Measurements from ENCODE around the gene CANX.
"Not testable (repeated sequence)": the region's sequence is repeated elsewhere in the genome, so short reads cannot be mapped to it uniquely, and the experiment has no call there.

The CANX gene, protein sequence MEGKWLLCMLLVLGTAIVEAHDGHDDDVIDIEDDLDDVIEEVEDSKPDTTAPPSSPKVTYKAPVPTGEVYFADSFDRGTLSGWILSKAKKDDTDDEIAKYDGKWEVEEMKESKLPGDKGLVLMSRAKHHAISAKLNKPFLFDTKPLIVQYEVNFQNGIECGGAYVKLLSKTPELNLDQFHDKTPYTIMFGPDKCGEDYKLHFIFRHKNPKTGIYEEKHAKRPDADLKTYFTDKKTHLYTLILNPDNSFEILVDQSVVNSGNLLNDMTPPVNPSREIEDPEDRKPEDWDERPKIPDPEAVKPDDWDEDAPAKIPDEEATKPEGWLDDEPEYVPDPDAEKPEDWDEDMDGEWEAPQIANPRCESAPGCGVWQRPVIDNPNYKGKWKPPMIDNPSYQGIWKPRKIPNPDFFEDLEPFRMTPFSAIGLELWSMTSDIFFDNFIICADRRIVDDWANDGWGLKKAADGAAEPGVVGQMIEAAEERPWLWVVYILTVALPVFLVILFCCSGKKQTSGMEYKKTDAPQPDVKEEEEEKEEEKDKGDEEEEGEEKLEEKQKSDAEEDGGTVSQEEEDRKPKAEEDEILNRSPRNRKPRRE

DNA sequence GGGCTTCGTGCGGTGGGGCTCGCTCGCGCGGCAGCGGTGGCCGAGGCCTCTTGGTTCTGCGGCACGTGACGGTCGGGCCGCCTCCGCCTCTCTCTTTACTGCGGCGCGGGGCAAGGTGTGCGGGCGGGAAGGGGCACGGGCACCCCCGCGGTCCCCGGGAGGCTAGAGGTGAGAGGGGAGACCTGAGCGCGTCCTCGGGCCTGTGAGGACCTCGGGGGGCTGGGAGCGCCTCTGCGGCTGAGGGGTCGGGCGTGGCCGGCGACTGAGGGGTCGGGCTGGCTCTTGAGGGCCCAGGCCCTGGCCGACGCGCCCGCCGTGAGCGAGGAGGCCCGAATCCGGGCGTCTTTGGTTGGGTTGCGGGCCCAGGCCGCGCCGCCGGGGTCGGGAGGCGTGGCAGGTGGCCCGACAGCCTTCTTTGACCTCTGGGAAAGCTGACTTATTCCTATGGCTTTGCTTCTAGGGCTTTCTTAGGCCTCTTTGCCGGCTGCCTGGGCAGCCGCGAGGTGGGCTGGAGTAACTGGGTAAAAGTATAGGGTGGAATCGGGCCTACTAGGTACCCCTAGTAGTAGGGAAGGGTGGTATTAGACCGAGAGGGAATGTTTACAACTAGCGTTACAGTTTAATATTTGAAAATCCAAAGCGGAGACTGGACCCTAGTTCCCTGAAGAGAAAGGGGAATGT, at the start of gene CANX:
Gene CANX (plus strand): TSS at position 33 of the 681 bp plus-strand sequence. CDS start 6,715 bp downstream, outside the sequence.
- DNase-seq, result no peak

DNA sequence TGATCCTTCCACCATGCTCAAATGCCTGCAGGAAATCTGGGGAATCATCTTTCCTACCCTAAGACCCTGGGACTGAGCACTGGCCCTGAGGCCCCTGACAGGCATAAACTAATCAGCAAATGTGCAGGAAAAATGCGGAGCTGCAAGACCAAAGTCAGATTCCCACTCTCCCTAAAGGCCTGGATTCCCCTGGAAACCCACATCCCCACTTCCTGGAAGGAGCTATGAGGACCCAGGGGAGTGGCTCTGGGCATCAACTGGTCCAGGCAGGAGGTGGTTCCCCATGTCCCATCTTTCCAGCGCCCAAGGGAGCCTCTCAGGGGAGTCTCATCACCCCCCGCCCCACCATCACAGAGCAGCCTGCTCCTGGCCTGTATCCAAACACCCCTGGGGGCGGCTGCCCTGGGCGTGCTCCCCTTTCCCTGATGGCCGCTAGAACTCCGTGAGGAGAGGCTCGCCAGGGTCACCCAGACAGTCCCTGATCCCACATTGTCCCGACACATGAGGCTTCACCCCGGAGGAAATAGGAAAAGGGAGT, 49.5 kb upstream of the CANX start:
- not testable (repeated sequence) for DNase-seq

DNA sequence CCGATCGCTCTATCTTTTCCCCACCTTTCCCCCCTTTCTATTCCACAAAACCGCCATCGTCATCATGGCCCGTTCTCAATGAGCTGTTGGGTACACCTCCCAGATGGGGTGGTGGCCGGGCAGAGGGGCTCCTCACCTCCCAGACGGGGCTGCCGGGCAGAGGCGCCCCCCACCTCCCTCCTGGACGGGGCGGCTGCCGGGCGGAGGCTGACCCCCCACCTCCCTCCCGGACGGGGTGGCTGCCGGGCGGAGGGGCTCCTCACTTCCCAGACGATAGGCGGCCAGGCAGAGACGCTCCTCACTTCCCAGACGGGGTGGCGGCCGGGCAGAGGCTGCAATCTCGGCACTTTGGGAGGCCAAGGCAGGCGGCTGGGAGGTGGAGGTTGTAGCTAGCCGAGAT, 48.5 kb upstream of the CANX start:
- not testable (repeated sequence) for DNase-seq

DNA sequence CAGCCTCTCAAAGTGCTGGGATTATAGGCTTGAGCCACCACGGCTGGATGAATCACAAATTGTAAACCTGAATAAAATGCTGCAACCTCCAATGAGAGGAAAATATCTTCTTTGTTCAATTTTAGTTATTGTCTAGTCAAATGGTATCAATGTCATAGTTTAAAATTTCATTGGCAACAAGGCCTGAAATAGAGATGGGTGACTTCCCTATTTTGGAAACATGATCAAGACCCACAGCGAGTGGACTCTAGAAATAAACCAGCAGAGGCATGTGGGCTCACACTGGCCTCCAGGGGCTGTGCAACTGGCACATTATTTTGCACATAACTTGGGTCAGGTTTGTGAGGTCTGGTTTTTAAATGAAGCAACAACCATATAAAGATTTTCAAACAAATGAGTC, 45.6 kb upstream of the CANX start:
- DNase-seq, result not testable (repeated sequence)

DNA sequence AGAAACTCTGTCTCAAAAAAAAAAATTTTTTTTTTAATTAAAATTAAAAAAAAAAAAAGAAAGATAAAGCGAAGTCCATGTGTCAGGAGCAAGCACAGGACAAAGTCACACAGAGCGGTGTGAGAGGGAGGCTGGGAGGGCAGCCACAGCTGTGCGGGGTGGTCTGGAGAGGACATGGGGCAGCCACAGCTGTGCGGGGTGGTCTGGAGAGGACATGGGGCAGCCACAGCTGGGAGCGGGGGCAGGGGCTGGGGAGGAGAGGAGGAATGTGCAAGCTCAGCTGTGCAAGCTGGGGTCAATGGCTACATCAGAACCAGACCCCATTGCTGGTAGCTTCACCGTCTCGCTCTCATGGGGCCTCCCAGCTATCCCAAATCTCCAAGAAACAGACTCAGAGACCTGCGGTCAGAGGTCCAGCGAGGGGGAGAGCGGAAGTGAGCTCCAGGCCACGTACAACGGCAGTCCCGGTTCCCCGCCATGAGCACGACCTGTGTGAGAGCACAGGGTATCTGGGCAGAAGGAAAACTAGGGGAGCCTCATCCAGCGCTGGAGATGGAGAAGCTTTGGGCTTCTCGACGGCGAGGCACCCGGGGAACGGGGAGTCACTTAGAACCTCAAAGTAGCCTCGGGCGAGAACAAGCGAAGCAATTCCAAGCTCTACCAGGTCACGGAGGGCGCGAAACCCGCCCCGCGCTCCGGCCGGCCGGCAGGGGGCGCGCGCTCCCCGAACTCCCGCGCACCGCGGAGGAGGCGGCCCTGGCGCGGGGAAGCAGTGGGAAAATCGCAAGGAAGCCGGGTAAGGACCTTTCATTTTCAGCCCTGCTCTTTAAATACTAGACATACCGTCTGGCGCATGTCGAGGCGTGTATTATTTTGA, 41.2 kb upstream of the CANX start:
- DNase-seq, result not testable (repeated sequence)

DNA sequence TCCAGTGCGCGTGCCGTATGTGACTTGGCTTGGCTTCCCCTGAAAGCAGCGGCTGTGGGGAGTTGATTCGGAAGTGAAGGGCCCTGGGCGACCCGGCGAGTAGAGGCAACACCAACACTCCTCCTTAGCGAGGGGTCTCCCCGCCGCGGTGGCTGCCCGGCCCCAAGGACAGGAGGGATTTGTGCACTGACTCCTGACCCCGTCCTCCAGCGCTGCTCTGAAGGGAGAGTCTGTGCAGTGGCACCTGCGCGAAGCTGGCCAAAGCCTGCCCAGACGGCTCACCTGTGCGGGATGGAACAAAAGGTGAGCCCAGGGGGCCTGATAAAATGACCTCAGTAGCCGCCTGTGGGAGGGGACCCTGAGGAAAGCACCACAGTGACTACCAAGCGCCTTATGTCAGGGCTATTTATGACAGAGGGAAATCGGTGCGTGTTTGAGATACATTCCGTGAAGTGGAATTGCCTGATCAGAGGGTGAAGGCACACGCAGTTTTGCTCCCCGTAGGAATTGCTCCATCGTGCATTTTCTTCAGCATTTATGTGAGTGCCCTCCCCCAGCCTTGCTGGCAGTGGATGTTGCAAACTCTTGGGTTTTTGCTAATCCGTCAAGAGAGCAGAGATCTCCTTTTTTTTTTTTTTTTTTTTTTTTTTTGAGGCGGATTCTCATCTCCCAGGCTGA, 40.4 kb upstream of the CANX start:
- not testable (repeated sequence) for DNase-seq

DNA sequence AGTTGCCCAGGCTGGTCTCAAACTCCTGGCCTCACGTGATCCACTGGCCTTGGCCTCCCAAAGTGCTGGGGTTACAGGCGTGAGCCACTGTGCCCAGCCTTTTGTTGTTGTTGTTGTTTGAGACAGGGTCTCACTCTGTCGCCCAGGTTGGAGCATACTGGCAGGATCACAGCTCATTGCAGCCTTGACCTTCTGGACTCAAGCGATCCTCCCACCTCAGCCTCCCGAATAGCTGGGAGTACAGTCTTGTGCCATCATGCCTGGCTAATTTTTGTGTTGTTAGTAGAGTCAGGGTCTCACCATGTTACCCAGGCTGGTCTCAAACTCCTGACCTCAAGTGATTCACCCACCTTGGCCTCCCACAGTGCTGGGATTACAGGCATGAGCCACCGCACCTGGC, 37.1 kb upstream of the CANX start:
- not testable (repeated sequence) for DNase-seq

DNA sequence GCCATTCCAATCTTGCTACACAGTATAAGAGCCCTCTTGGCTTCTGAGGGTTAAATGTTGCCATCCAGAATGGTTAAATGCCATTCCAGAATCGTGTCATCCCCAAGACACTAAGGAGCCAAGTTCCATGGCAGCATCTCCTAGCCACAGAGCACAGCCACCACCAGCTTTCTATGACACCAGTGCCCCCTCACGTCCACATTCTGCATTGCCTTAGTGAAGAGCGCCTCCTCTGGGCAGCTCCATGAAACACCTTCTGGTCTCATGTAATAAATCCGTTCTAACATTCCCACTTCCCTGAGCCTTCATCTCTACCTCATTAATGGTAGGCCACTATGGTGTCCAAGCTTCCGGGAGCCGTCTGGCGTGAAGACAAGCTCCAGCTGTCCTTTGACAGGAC, 30.4 kb upstream of the CANX start:
- peak; percentile 63 for DNase-seq

DNA sequence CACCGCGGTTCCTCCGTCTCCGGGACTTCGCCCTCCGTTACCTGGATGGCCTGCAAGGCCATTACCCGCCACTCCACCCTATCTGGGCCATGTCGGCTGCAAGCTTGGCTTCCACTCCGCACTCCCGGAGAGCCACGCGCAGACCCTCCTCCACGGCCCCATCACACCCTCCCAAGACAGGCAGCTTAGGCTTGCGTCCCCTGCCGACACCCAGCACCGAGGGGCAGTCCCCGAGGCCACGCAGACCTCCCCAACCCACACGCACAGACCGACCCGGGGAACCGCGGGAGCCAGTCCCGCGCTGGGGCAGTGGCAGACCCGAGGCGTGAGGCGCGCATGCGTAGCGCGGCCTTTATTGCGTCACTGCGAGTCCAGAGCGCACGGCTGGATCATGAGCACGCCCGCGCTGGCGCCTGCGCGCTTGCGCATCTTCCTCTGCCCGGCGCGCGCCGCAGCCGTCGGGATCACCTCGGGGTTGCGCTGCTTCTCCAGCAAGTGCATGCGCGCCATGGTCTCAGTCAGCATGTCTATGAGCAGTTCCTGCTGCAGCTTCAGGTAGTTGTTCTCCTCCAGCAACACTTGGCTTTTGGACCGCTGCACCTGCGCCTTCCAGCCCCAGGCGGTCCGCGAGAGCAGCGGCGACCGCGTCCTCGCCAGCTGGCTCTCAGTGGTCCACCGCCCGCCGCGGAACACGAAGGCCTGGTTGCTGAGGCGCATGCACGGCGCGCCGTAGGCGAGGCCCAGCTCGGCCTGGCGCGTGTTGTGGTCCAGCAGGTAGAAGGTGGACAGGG, 20.3 kb upstream of the CANX start:
- DNase-seq, result peak; percentile 94

DNA sequence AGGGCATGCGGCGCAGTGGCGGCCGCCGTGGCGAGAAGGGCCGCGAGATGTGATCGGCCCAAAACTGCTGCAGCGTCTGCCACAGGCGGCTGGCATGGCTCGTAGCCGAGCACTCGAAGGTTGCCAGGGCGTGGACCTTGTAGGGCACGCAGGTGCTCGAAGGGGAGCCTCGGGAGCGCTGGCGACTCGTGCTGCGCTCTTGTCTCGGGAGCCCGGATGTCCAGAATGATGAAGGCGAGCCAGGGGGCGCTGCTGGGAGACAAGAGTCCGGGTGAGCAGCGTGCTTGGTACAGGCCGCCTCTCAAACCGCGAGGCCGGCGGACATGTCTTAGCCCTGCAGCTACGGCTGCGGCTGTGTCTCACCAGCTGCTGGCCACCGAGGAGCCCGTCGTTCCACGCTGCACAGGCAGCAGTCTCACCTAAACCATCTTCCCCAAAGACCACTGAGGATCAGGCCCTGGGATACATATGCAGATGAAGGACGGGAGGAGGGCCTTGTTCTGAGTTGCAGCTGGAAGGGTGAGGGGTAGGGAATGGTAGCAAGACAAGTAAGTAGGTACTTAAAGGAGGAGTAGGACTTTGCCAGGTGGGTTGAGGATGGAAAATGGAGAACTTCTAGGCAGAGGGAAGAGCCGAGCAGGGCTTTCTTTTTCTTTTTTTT, 19.6 kb upstream of the CANX start:
- peak; percentile 82 for DNase-seq

DNA sequence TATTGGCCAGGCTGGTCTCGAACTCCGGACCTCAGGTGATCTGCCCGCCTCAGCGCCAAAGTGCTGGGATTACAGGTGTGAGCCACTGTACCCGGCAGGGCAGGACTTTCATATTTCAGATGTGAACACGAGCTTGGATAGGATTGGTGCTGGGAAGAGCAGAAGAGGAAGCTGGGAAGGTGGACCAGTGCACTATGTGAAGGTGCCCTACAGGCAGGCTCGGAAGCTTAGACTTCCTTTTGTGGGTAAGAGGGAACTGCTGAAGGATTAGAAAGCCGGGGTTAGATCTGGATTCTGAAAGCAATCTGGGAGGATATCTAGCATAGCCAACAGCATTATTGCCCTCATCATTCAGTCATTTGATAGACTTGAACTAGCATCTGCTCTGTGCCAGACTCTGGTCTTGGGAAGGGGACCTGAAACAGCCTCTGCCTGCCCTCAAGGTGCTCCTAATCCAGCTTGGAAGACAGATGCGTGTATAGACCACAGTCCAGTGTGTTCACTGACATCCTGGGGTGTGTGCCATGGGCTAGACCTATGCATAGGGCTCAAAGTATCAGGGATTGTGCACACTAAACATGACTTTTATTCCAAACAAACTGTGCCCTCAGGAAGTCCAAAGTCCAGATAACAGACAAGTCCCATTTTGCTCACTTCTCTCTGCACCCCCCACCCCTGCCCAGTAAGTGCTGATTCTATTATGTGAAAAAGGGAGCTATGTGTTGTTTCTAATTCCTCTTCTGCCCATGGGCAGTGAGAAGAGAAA, 18.6 kb upstream of the CANX start:
- no peak for DNase-seq

DNA sequence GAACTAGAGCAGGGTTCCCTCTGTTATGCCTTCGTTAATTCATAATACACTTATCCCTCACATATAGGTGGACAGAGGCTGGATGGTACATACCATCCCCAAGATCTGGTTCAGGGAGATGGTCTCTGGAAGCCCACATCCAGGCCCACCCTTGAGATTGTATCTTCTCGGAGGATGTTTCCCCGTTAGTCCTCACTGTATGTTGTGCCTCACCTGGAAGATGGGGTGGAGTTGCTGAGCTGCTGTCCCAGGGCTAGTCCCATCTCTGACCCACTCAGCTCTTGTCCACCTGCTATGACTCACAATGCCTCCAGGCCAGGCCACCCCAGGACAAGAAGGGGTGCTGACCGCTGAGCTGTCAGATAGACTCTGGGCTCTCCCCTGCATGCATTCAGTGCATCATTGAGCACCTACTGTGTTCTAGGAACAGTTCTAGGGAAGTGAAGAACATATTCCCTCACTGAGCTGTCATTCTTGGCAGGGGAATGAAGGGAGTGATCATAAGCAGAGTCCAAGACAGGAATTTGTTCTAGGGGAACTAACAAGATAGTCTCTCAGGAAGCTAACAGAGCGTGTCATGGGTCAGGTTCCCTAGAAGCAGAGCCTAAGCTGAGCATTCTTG, 17.9 kb upstream of the CANX start, which contains the start of gene CBY3:
Gene CBY3 (minus strand): TSS at position 255 of the 622 bp plus-strand sequence. CDS start 116 bp downstream, at position 139.
- no peak for DNase-seq

DNA sequence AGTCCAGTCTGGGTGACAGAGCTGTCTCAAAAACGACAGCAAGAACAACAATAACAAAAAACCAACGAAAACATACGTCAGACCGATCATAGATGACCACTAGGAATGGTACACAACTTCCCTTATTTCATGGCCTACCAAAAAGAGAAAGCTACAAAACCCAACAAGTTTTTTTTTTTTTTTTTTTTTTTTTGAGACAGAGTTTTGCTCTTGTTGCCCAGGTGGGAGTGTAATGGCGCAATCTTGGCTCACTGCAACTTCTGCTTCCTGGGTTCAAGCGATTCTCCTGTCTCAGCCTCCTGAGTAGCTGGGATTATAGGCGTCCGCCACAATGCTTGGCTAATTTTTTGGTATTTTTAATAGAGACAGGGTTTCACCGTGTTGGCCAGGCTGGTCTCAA, 9.6 kb upstream of the CANX start:
- not testable (repeated sequence) for DNase-seq

DNA sequence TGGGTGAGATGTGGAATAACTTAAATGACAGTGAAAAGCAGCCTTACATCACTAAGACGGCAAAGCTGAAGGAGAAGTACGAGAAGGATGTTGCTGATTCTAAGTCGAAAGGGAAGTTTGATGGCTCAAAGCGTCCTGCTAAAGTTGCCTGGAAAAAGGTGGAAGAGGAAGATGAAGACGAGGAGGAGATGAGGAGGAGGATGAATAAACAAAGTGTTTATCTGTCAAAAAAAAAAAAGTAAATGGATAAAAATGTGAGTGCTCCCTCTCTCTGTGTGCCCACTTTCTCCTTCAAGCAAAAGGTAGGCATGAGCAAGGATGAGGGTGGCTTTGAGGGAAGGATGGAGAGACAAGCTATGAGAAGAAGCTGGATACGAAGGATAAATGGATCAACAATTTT, 4.2 kb upstream of the CANX start:
- no peak for DNase-seq

DNA sequence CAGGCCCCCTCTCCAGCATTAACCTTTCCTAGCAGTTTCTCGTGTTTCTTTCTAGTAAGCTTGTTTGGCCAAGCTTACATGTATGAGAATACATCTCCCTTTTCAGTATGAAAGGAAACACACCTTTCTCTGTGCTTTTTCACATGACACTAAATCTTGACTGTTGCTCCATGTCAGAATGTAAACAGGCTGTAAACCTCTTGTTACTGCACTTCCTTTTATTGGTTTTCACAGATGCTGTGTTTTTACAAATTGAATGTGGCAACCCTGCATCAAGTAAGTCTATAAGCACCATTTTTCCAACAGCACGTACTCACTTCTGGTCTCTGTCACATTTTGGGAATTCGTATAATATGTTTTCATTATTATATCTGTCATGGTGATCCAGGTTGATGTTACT, 2.2 kb upstream of the CANX start:
- DNase-seq, result no peak

DNA sequence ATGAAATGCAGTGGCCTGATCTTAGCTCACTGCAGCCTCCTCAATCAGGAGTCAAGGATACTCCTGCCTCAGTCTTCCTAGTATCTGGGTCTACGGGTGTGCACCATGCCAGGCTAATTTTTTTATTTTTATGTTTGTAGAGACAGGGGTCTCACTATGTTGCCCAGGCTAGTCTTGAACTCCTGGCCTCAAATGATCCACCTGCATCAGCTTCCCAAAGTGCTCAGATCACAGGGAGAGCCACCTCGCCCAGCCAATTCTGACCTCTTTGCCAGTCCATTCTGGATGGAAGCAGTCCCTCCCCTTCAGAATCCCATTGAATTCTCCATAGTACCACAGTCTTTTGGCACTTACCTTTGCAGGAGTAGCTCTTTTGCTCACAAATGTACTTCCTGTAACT, 1.7 kb upstream of the CANX start:
- DNase-seq, result no peak

DNA sequence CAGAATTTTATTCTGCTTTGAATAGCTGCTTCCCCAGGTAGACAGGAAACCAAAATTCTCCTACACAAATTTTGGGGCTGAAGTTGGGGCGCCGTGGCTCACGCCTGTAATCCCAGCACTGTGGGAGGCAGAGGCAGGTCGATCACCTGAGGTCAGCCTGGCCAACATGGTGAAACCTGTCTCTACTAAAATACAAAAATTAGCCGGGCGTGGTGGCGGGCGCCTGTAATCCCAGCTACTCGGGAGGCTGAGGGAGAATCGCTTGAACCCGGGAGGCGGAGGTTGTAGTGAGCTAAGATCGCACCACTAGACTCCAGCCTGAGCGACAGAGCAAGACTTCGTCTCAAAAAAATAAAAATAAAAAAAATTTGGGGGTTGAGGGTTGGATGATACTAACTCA, 1.2 kb upstream of the CANX start:
- not testable (repeated sequence) for DNase-seq

DNA sequence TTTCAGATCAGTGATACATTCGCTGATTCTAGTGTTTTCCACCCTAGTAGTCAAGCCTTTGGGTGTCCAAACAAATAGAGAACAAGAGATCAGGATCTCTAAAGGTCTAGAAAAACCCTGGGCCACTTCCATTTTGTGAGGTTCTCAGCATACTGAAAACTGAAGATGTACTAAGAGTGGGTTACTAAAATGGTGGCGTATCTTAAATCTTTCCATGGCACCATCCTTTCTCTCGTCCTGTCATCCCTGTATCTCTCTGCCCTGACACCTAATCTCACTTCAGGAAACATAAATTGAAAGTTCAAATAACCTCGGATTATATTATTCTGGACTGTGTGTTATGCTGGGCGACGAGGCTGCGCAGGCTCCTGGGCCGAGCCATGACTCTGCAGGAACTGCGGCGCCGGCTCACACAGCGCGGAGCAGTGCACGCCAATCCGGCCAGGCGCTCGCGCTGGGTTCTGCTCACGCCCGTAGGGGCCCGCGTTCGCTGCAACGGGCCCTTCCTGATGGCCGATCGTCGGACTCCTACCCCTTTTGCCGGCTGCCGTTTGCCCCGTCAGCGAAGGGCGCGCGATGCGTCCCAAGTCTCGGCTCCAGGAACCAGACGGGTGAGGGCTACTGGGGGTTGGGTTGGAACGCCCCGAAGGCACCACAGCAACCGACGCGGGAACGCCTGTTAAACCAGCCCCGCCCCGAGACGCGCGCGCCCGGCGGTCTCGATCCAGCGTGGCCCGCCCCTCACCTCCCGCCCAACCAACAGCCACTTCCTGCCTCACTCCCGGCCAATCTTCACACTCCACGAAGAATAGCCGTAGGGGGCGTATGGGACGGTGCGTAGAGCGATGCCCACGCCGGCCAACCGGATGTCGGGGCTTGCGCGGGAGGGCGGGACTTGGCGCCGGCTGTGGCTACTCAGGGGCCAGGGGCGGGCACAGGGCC, 503 bp upstream of the CANX start:
- peak; percentile 100 for DNase-seq
